ENCODE measurements around the gene GPSM1.

DNA sequence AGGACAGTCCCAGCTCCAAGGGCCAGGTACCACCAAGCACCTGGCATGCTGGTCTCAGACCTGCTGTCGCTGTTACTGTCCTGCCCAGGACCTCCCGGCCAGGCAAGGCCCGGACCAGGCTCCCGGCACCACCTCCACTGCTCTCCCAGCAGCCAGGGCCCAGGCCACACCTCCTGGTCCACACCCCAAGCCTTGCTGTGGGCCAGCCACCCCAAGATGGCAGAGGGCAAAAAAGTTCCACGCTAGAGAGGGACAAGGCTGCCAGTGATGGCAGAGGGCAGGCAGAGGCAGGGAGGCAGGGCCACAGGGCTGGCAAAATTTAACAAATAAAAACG, 35.1 kb downstream of the GPSM1 start:
- no peak for TF ChIP-seq EP300 (IDR thresholded peaks at IDR 0.05; ENCODE audit: borderline replicate concordance)
- no peak for TF ChIP-seq TCF12 (IDR thresholded peaks at IDR 0.05; ENCODE audit: low read depth)
- TF ChIP-seq YY1 (IDR thresholded peaks at IDR 0.05; ENCODE audit: low read depth) = no peak
- no peak for TF ChIP-seq RAD21 (IDR thresholded peaks at IDR 0.05; ENCODE audit: low read depth)
- no peak for TF ChIP-seq CREB1 (IDR thresholded peaks at IDR 0.05; ENCODE audit: low read depth)
- no peak for TF ChIP-seq CEBPB (IDR thresholded peaks at IDR 0.05)
- TF ChIP-seq TAF1 (IDR thresholded peaks at IDR 0.05; ENCODE audit: low read depth) = no peak
- TF ChIP-seq, protein P1, sequence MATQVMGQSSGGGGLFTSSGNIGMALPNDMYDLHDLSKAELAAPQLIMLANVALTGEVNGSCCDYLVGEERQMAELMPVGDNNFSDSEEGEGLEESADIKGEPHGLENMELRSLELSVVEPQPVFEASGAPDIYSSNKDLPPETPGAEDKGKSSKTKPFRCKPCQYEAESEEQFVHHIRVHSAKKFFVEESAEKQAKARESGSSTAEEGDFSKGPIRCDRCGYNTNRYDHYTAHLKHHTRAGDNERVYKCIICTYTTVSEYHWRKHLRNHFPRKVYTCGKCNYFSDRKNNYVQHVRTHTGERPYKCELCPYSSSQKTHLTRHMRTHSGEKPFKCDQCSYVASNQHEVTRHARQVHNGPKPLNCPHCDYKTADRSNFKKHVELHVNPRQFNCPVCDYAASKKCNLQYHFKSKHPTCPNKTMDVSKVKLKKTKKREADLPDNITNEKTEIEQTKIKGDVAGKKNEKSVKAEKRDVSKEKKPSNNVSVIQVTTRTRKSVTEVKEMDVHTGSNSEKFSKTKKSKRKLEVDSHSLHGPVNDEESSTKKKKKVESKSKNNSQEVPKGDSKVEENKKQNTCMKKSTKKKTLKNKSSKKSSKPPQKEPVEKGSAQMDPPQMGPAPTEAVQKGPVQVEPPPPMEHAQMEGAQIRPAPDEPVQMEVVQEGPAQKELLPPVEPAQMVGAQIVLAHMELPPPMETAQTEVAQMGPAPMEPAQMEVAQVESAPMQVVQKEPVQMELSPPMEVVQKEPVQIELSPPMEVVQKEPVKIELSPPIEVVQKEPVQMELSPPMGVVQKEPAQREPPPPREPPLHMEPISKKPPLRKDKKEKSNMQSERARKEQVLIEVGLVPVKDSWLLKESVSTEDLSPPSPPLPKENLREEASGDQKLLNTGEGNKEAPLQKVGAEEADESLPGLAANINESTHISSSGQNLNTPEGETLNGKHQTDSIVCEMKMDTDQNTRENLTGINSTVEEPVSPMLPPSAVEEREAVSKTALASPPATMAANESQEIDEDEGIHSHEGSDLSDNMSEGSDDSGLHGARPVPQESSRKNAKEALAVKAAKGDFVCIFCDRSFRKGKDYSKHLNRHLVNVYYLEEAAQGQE (IDR thresholded peaks at IDR 0.05; ENCODE audit: low read depth) = no peak
- TF ChIP-seq FOXM1 (IDR thresholded peaks at IDR 0.05; ENCODE audit: borderline replicate concordance, low read depth) = no peak
- TF ChIP-seq, protein P2, sequence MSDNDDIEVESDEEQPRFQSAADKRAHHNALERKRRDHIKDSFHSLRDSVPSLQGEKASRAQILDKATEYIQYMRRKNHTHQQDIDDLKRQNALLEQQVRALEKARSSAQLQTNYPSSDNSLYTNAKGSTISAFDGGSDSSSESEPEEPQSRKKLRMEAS (IDR thresholded peaks at IDR 0.05) = no peak
- TF ChIP-seq TEAD4 (IDR thresholded peaks at IDR 0.05) = no peak
